ENCODE results near the gene PHOSPHO2.

GRCh38 chr2:169663247-169663646 is 31.0 kb upstream of the PHOSPHO2 start:
- TF ChIP-seq CTCF (IDR thresholded peaks at IDR 0.05): no peak
- no peak for TF ChIP-seq POLR2AphosphoS5 (IDR thresholded peaks at IDR 0.05)
- no peak for TF ChIP-seq POLR2A (IDR thresholded peaks at IDR 0.05)
- no peak for TF ChIP-seq EP300 (IDR thresholded peaks at IDR 0.05)

Measured in suprapubic skin (tissue), 4 donors.